Epithelial cell of proximal tubule (primary cell): Measurements from ENCODE around the gene TMEM212. TPM values are rescaled to one million over a fixed set of nuclear protein-coding genes. Genes with fewer than 3 reads are reported as not detected.

Source experiments
- DNase-seq: peaks from one replicate; pipeline ENCODE4 v3.0.0-alpha.2; 2011; ENCODE audit warnings: low read depth
- H3K4me3 ChIP-seq: 2 replicates; pipeline ENCODE4 v1.5.1; 2011; ENCODE audit warnings: low read depth, mild to moderate bottlenecking, low read length
- total RNA-seq: library from RNA; depleted of rRNA; stranded (reverse); fragments of >200 nt; gene quantifications from 2 replicates; pipeline ENCODE4 v1.2.3, GENCODE V29; 2015
- TF ChIP-seq, protein P1 (sequence below): conservative IDR thresholded peaks from 2 replicates; pipeline ENCODE4 v1.5.1; 2012; ENCODE audit warnings: low read depth, mild to moderate bottlenecking, low read length

Gene TMEM212
- total RNA-seq, 1 donor from 2014 or later, result not detected

DNA sequence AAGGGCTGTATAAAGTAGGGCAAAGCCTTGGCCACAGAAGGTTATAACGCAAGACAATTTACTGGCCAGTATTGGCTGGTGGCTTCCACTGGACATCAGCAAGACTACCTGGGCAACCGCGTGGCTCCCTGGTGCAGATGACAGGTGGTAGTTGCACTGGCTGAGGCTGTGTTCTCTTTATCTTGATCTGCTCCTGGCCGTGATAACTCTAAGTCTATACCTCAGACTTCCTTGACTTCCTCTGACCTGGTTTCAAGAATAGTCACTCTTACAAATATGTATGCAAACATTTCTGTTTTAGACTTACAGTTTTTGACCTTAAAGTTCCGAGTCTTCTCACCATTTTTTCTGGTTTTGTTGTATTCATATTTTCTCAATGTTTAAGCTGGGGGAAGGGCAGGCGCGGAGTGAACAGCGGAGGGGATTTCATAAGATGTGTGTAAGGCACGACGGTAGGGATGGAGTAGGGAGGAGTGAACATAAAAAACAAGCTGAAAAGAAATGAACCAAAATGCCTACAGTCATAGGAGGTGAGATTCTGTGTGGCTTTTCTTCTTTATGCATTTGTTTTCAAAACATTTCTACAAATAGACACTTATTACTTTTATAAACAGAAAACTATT, 15.2 kb upstream of the TMEM212 start:
- TF ChIP-seq, protein P1, sequence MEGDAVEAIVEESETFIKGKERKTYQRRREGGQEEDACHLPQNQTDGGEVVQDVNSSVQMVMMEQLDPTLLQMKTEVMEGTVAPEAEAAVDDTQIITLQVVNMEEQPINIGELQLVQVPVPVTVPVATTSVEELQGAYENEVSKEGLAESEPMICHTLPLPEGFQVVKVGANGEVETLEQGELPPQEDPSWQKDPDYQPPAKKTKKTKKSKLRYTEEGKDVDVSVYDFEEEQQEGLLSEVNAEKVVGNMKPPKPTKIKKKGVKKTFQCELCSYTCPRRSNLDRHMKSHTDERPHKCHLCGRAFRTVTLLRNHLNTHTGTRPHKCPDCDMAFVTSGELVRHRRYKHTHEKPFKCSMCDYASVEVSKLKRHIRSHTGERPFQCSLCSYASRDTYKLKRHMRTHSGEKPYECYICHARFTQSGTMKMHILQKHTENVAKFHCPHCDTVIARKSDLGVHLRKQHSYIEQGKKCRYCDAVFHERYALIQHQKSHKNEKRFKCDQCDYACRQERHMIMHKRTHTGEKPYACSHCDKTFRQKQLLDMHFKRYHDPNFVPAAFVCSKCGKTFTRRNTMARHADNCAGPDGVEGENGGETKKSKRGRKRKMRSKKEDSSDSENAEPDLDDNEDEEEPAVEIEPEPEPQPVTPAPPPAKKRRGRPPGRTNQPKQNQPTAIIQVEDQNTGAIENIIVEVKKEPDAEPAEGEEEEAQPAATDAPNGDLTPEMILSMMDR, result no peak
- no peak for DNase-seq
- H3K4me3 ChIP-seq, result no peak overlapping the region

DNA sequence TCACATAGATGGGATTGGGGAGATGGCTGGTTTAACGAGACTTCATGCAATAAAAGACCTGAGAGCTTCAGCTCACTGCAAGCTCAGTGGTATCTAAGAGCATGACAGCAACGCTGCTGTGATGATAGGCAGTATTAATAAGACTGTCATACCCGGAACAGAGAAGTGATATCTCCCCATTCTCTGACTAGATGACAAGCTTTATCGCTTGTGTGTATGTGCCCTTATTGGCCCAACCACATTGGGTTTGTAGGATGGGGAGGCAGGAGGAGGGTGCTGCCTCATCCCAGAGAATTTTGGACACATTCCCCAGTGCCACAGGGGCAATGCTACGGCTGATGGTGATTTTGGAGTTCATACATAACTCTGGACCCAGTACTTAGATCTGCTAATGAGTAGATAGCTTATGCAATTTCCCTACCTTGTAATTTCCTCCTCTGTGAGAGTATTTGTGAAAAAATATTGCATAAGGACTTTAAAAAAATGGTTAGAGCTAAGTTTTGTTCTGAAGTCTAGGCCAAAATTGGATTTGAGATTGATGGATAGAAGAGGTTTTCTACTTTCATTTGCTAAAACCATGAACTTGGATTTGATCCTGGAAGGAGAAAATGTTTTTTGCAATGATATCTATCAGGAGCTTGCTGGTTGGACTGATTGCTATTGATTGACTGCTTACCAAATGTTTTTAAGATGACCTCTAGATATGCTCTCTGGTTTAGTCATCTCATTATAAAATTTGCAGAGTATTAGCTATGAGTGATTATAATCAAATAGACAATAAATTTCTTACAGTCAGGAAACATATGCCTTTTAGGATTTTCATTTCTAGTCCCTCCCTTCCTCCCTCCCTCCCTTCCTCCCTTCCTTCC, 14.0 kb upstream of the TMEM212 start:
- no peak overlapping the region for H3K4me3 ChIP-seq
- TF ChIP-seq, protein P1, result no peak
- no peak for DNase-seq

DNA sequence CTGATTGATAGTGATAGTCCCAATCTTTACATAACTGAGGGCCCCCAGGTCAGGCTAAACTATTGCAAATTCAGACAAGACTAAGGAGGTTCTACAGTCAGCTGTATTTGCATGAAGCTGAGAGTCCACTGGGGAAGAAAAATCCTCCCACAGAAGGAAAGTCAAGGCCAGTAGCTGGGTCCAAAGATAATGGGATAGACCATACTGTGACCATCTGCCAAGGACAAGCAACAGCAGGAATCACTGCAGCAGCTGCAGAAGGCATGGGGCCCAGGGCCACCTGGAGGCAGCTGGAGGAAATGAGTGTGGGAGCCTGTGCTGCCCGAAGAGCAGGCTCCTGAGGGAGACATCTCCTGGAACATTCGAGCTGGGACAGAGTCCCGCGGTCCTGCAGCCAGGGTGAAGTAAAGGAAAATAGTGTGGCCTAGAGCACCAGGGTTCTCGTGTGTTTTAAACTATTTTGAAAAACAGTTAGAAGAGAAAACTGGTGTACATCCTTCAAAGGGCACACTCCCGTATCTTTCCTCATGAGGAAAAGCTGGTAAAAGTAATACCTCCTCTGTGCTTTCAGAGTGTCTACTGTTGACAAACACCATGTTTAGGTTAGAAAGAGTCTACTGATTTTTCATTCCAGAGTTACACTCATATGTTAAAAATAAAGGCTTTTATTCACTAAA, 13.2 kb upstream of the TMEM212 start:
- no peak for DNase-seq
- TF ChIP-seq, protein P1, result peak; percentile 86

DNA sequence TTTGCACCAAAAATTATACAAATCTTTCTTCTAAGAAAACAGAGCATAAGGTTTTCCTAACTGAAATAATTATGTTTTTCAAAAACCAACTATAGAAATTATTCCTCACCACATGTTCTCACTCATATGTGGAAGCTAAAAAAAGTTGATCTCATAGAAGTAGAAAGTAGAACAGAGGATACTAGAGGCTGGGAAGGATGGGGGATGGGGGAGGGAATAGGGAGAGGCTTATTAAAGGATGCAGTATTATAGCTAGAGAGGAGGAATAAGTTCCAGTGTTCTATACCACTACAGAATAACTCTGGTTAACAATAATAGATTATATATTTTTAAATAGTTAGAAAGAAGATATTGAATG, 12.7 kb upstream of the TMEM212 start:
- DNase-seq, result no peak
- TF ChIP-seq, protein P1, result no peak
- no peak overlapping the region for H3K4me3 ChIP-seq

More for the DNA sequence above, 13.2 kb upstream of the TMEM212 start:
- no peak overlapping the region for H3K4me3 ChIP-seq

DNA sequence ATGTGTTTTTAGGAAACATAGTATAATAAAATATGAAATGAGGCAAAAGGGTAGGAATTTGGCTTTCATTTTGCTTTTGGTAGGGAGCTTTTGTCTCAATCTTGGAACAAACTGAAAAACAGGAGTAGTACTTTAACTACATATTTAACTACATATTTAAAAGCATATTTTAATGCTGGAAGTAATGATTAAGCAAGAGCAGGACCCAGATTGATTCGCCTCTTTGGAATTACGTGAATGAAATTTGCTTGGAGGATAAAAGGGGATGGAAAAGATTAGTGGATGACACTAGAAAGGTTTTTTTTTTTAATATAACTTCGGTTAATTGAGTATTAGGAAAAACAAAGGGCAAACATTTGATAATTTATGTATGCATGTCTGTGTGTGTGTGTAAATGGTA, 11.2 kb upstream of the TMEM212 start:
- DNase-seq, result no peak
- TF ChIP-seq, protein P1, result no peak
- no peak overlapping the region for H3K4me3 ChIP-seq

DNA sequence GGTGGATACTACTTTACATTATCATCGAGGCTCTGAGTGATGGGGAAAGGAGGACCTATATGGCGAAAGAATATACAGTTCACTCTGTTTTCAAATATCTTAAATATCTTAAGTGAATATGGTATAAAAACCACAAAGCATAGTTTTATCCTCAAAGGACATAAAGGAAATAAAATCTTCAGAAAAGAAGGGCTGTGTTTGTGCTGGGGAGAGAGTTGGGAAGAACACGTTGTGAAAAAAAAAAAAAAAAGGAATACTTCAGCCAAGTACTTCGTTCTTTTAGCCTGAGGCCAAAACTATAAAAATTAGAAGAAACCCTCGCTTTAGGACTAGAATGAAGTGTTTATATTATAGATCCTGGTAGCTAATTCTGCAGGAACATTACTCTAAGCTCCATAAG, 10.2 kb upstream of the TMEM212 start:
- DNase-seq, result no peak
- TF ChIP-seq, protein P1, result no peak
- H3K4me3 ChIP-seq, result no peak overlapping the region
